GM23338 (cell line): Measurements from ENCODE around the gene AARS2.

Source experiments
- CREB1 ChIP-seq: fragments of 250-450 bp; sonication (Bioruptor Pico); IDR thresholded peaks from 2 replicates; pipeline ENCODE4 v1.5.0; 2020; ENCODE audit warnings: low read depth, mild to moderate bottlenecking, moderate library complexity
- EZH2 ChIP-seq: fragments of 200-600 bp; sonication (generic); IDR thresholded peaks from one replicate; pipeline ENCODE4 v1.8.0; 2017; ENCODE audit warnings: antibody characterized with exemption, mild to moderate bottlenecking, low read depth; ENCODE audit not compliant: unreplicated experiment
- EZH2phosphoT487 ChIP-seq: fragments of 200-600 bp; sonication (generic); IDR thresholded peaks from one replicate; pipeline ENCODE4 v1.8.1; 2018; ENCODE audit warnings: antibody characterized with exemption; ENCODE audit not compliant: unreplicated experiment
- JUNB ChIP-seq: IDR thresholded peaks from one replicate; pipeline ENCODE4 v1.6.1; 2016; ENCODE audit warnings: antibody characterized with exemption; ENCODE audit not compliant: unreplicated experiment
- POLR2AphosphoS5 ChIP-seq: IDR thresholded peaks from 2 replicates; pipeline ENCODE4 v1.6.1; 2016; ENCODE audit warnings: antibody characterized with exemption, low read depth
- REST ChIP-seq: IDR thresholded peaks from one replicate; pipeline ENCODE4 v1.6.1; 2018; ENCODE audit warnings: antibody characterized with exemption; ENCODE audit not compliant: unreplicated experiment
- STAT1 ChIP-seq: IDR thresholded peaks from one replicate; pipeline ENCODE4 v1.6.1; 2016; ENCODE audit warnings: antibody characterized with exemption; ENCODE audit not compliant: unreplicated experiment
- TF ChIP-seq, protein P1 (sequence below), 2 experiments: fragments of 200-600 bp in 1 of 2; sonication (generic) in 1 of 2; conservative IDR thresholded peaks; 2 replicates each; pipeline versions ENCODE4 v1.5.1 to v1.6.1; 2016 to 2017; ENCODE audit warnings: antibody characterized with exemption in 2 of 2, low read depth in 2 of 2, mild to moderate bottlenecking in 2 of 2, moderate library complexity in 1 of 2

- TF ChIP-seq EZH2 (no peak), CREB1 (CRISPR knock-in tag) (no peak), POLR2AphosphoS5 (no peak), STAT1 (no peak), EZH2phosphoT487 (no peak), REST (no peak), JUNB (no peak)
- TF ChIP-seq, protein P1, sequence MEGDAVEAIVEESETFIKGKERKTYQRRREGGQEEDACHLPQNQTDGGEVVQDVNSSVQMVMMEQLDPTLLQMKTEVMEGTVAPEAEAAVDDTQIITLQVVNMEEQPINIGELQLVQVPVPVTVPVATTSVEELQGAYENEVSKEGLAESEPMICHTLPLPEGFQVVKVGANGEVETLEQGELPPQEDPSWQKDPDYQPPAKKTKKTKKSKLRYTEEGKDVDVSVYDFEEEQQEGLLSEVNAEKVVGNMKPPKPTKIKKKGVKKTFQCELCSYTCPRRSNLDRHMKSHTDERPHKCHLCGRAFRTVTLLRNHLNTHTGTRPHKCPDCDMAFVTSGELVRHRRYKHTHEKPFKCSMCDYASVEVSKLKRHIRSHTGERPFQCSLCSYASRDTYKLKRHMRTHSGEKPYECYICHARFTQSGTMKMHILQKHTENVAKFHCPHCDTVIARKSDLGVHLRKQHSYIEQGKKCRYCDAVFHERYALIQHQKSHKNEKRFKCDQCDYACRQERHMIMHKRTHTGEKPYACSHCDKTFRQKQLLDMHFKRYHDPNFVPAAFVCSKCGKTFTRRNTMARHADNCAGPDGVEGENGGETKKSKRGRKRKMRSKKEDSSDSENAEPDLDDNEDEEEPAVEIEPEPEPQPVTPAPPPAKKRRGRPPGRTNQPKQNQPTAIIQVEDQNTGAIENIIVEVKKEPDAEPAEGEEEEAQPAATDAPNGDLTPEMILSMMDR (conservative IDR thresholded peaks at IDR 0.05; ENCODE audit: low read depth in 2 of 2), result no peak
These were observed 20.2 kb upstream of the AARS2 start for GRCh38 chr6:44333273-44333919.
